ENCODE measurements around the gene PKHD1. TPM values are rescaled to one million over a fixed set of nuclear protein-coding genes. Genes with fewer than 3 reads are reported as not detected.

Gene PKHD1
- total RNA-seq, 2 donors from 2014 or later = 0.14 TPM; not detected in 1

- H3K4me3 ChIP-seq = no peak overlapping the region
- H3K27me3 ChIP-seq (replicated peaks; ENCODE audit: insufficient read depth) = no peaks in the 10 kb centered on the region
Measured at GRCh38 chr6:51892750-51893149, 194.7 kb downstream of the PKHD1 start.

GRCh38 chr6:51892339-51892738, 195.1 kb downstream of the PKHD1 start:
- H3K27me3 ChIP-seq (replicated peaks; ENCODE audit: insufficient read depth) = no peaks in the 10 kb centered on the region
- DNase-seq (ENCODE audit: low spot score) (no peak), ATAC-seq (ENCODE audit: insufficient number of reproducible peaks, low FRiP score, low read depth) (no peak)
- no peak for TF ChIP-seq CTCF (IDR thresholded peaks at IDR 0.05)
- H3K4me3 ChIP-seq = no peak overlapping the region
- H3K27ac ChIP-seq = no peak overlapping the region
- no peaks in the 10 kb centered on the region for H3K4me1 ChIP-seq (ENCODE audit: control insufficient read depth in 1 of 2, low read depth in 2 of 2)
- no peaks in the 10 kb centered on the region for H3K9me3 ChIP-seq
- no peaks in the 10 kb centered on the region for H3K36me3 ChIP-seq

More at GRCh38 chr6:51892750-51893149, 194.7 kb downstream of the PKHD1 start:
- DNase-seq (ENCODE audit: low spot score) (no peak), ATAC-seq (ENCODE audit: insufficient number of reproducible peaks, low FRiP score, low read depth) (no peak)
- Histone ChIP-seq H3K36me3 (no peaks in the 10 kb centered on the region), H3K27ac (no peak overlapping the region), H3K9me3 (no peaks in the 10 kb centered on the region), H3K4me1 (ENCODE audit: control insufficient read depth in 1 of 2, low read depth in 2 of 2) (no peaks in the 10 kb centered on the region)
- no peak for TF ChIP-seq CTCF (IDR thresholded peaks at IDR 0.05)

- ATAC-seq (ENCODE audit: insufficient number of reproducible peaks, low FRiP score, low read depth) = no peak
- H3K36me3 ChIP-seq = no peaks in the 10 kb centered on the region
- no peaks in the 10 kb centered on the region for H3K27me3 ChIP-seq (replicated peaks; ENCODE audit: insufficient read depth)
- no peak overlapping the region for H3K4me3 ChIP-seq
- no peaks in the 10 kb centered on the region for H3K4me1 ChIP-seq (ENCODE audit: control insufficient read depth in 1 of 2, low read depth in 2 of 2)
- no peak for TF ChIP-seq CTCF (IDR thresholded peaks at IDR 0.05)
- H3K27ac ChIP-seq = no peak overlapping the region
- no peaks in the 10 kb centered on the region for H3K9me3 ChIP-seq
- no peak for DNase-seq (ENCODE audit: low spot score)
Measured at GRCh38 chr6:51891784-51892183, 195.6 kb downstream of the PKHD1 start.

- H3K4me1 ChIP-seq (ENCODE audit: control insufficient read depth in 1 of 2, low read depth in 2 of 2) = no peaks in the 10 kb centered on the region
- DNase-seq (ENCODE audit: low spot score) (no peak), ATAC-seq (ENCODE audit: insufficient number of reproducible peaks, low FRiP score, low read depth) (no peak)
- H3K27ac ChIP-seq = no peak overlapping the region
- H3K27me3 ChIP-seq (replicated peaks; ENCODE audit: insufficient read depth) = no peaks in the 10 kb centered on the region
- H3K36me3 ChIP-seq = no peaks in the 10 kb centered on the region
- TF ChIP-seq CTCF (IDR thresholded peaks at IDR 0.05) = no peak
- H3K4me3 ChIP-seq = no peak overlapping the region
- H3K9me3 ChIP-seq = no peaks in the 10 kb centered on the region
Measured at GRCh38 chr6:51887859-51888258, 199.6 kb downstream of the PKHD1 start.

- DNase-seq (ENCODE audit: low spot score) = no peak
- H3K27ac ChIP-seq = no peak overlapping the region
Measured at GRCh38 chr6:51885957-51886356, 201.5 kb downstream of the PKHD1 start.

More at GRCh38 chr6:51885957-51886356, 201.5 kb downstream of the PKHD1 start:
- no peaks in the 10 kb centered on the region for H3K9me3 ChIP-seq
- TF ChIP-seq CTCF (IDR thresholded peaks at IDR 0.05) = no peak
- no peaks in the 10 kb centered on the region for H3K4me1 ChIP-seq (ENCODE audit: control insufficient read depth in 1 of 2, low read depth in 2 of 2)
- ATAC-seq (ENCODE audit: insufficient number of reproducible peaks, low FRiP score, low read depth) = no peak
- H3K4me3 ChIP-seq = no peak overlapping the region
- H3K27me3 ChIP-seq (replicated peaks; ENCODE audit: insufficient read depth) = no peaks in the 10 kb centered on the region
- no peaks in the 10 kb centered on the region for H3K36me3 ChIP-seq

Data from thoracic aorta (tissue), 2 donors.